ENCODE measurements around the gene CBX6. TPM values are rescaled to one million over a fixed set of nuclear protein-coding genes. Genes with fewer than 3 reads are reported as not detected.
A peak's percentile ranks its signal among the peaks of the same experiment; 100 is the strongest.

The CBX6 gene
- total and polyA plus RNA-seq, 2 of the 8 experiments (the other 6 are each of a cell fraction or from before 2014, with no cell fraction given), result 10.6 to 27.5 TPM

- H3K79me2 ChIP-seq (ENCODE audit: control insufficient read depth in 1 of 2, insufficient read depth in 2 of 2, low read length in 2 of 2), result peaks cover 0 to 9% of the 10 kb centered on the region in 2 experiments; a peak in 2 of 4 replicates
- WGBS, 2 experiments (ENCODE audit: extremely low coverage in 1 of 2, insufficient coverage in 1 of 2, insufficient read length in 1 of 2, insufficient replicate concordance in 2 of 2, low coverage in 1 of 2, low lambda C conversion rate in 2 of 2, missing lambda C conversion rate in 1 of 2), result 33% methylated on average over 12 of the region's 12 CpGs; no CpG with 5 or more reads in 1 of the 2 experiments
- H3K36me3 ChIP-seq (ENCODE audit: control insufficient read depth in 2 of 4, insufficient read depth in 4 of 4, low read length in 3 of 4), result peaks cover 0 to 21% (median 11%) of the 10 kb centered on the region in 4 experiments; a peak in 3 of 8 replicates
- H3K14ac ChIP-seq (ENCODE audit: insufficient read length), result no peak overlapping the region
- H3K23me2 ChIP-seq (ENCODE audit: low read depth, low read length), result peaks cover 9% of the 10 kb centered on the region; the same call in 1 of the 2 replicates
- no peaks in the 10 kb centered on the region; a peak in 2 of 7 replicates for H3K27me3 ChIP-seq (replicated peaks in 1 of 4; ENCODE audit: control insufficient read depth in 3 of 4, extremely low read depth in 1 of 4, insufficient read depth in 3 of 4, low read length in 3 of 4)
- no peaks in the 10 kb centered on the region for H3K9me3 ChIP-seq (ENCODE audit: insufficient read depth in 2 of 2, low read depth in 1 of 2, low read length in 1 of 2)
- ChIA-PET POLR2A (ENCODE audit: partially characterized antibody) (interaction anchor here (0.6 to 1.4 kb wide), 7 partner anchors 8 to 444 kb away, joined by 3 to 5 read pairs (median 3); partner anchors contain the start of genes APOBEC3C and APOBEC3D), CTCF (ENCODE audit: partially characterized antibody) (interaction anchor here (0.6 to 8.1 kb wide), 60 partner anchors 9 to 560 kb away, joined by 3 to 79 read pairs (median 4); partner anchors contain the start of genes APOBEC3B and NPTXR)
- H3K27ac ChIP-seq (ENCODE audit: low read depth, low read length), result no peak overlapping the region
- H3K9ac ChIP-seq (replicated peaks in 1 of 4; ENCODE audit: extremely low read depth in 1 of 4, low read depth in 3 of 4, low read length in 3 of 4), result no peak overlapping the region
- H2BK12ac ChIP-seq (ENCODE audit: low read depth, low read length), result no peak overlapping the region
- H2BK15ac ChIP-seq (ENCODE audit: low read length), result no peak overlapping the region
- H2AK5ac ChIP-seq (ENCODE audit: low read depth, low read length), result no peak overlapping the region
- no peak overlapping the region for H2BK20ac ChIP-seq (ENCODE audit: low read length)
- FAIRE-seq (peak; percentile 92), DNase-seq (ENCODE audit: low read depth in 1 of 2, low spot score in 2 of 2) (peak in 1 of 2 experiments; percentile 93)
- peak overlapping the region in 1 of 4 experiments; percentile 97; a peak in 2 of 8 replicates for H3K4me3 ChIP-seq (ENCODE audit: extremely low read depth in 1 of 4, insufficient read depth in 2 of 4, low read depth in 3 of 4, low read length in 4 of 4)
- peak overlapping the region; percentile 61 to 77; a peak in 1 of 4 replicates for H3K4me2 ChIP-seq (ENCODE audit: insufficient read depth in 1 of 2, low read depth in 2 of 2, low read length in 2 of 2)
- H2BK120ac ChIP-seq (replicated peaks; ENCODE audit: low read depth, low read length), result no peak overlapping the region
- H4K8ac ChIP-seq (ENCODE audit: extremely low read depth, insufficient read depth, low read length), result no peak overlapping the region
- H4K5ac ChIP-seq (ENCODE audit: insufficient read length, low read depth, low read length), result no peak overlapping the region
- H3K56ac ChIP-seq (replicated peaks; ENCODE audit: insufficient read length, low read depth, low read length), result no peak overlapping the region
- no peak overlapping the region for H2BK5ac ChIP-seq (ENCODE audit: low read depth, low read length)
- no peak overlapping the region for H2AFZ ChIP-seq (ENCODE audit: low read length)
- no peak overlapping the region for H4K91ac ChIP-seq (replicated peaks; ENCODE audit: insufficient read length, low read length)
- peaks cover 11 to 16% of the 10 kb centered on the region in 2 experiments for H4K20me1 ChIP-seq (replicated peaks in 1 of 2; ENCODE audit: control insufficient read depth in 1 of 2, insufficient read depth in 2 of 2, low read length in 2 of 2)
- H3K18ac ChIP-seq (ENCODE audit: extremely low read depth, low read length), result no peak overlapping the region
- H3K4ac ChIP-seq (replicated peaks; ENCODE audit: insufficient read length, low read depth, low read length), result no peak overlapping the region
- H3K23ac ChIP-seq (ENCODE audit: insufficient read length), result no peak overlapping the region
- H3K4me1 ChIP-seq (replicated peaks in 1 of 4; ENCODE audit: control insufficient read depth in 3 of 4, insufficient read depth in 4 of 4, low read length in 3 of 4), result peaks cover 3 to 15% (median 12%) of the 10 kb centered on the region in 4 experiments; a peak in 5 of 7 replicates
- peaks cover 4% of the 10 kb centered on the region for H3K79me1 ChIP-seq (ENCODE audit: low read depth, low read length)
- peak; percentile 83 to 87 for TF ChIP-seq RAD21 (IDR thresholded peaks at IDR 0.05 in 1 of 2, conservative IDR thresholded peaks at IDR 0.05 in 1 of 2; ENCODE audit: low read depth in 2 of 2, low read length in 2 of 2)
- no peak; a peak in 1 of 4 replicates for TF ChIP-seq HDAC2 (IDR thresholded peaks at IDR 0.05; ENCODE audit: borderline replicate concordance in 1 of 2, low read depth in 2 of 2, low read length in 2 of 2)
- no peak for TF ChIP-seq USF2 (IDR thresholded peaks at IDR 0.05; ENCODE audit: low read length)
- no peak for TF ChIP-seq TEAD4 (IDR thresholded peaks at IDR 0.05; ENCODE audit: low read depth, low read length)
- TF ChIP-seq FOSL1 (IDR thresholded peaks at IDR 0.05; ENCODE audit: insufficient read depth, low read depth, low read length), result no peak
- TF ChIP-seq SAP30 (IDR thresholded peaks at IDR 0.05; ENCODE audit: insufficient read depth, insufficient replicate concordance, low read length), result no peak
- no peak for TF ChIP-seq SP1 (IDR thresholded peaks at IDR 0.05; ENCODE audit: low read depth, low read length)
- no peak for TF ChIP-seq BACH1 (IDR thresholded peaks at IDR 0.05; ENCODE audit: low read length)
- peak; percentile 57; the same call in 1 of the 2 replicates for TF ChIP-seq MAX (IDR thresholded peaks at IDR 0.05)
- TF ChIP-seq NANOG (IDR thresholded peaks at IDR 0.05; ENCODE audit: insufficient read depth, low read depth, low read length, poor library complexity, severe bottlenecking), result no peak
These were observed 1.7 kb downstream of the CBX6 start for GRCh38 chr22:38870312-38870741.
